ENCODE results near the gene TCF4.

The TCF4 gene

DNA sequence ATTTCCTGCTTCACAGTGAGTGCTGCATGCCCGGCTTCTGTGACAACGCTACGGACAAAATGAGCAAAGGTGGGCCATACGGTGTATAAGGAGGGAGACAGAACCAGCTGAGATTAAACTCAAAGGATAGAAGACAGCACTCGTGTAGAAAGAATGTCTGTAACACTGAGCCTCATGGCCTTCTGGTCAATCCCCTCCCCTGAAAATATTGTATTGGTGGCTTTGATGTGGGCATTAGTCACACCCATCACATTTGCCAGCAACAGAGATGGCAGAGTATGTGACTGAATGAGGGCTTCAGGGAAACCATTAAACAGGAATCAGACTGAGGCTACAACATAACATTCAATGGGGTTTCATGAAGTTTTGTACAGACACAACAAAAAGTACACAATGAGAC, 341.0 kb downstream of the TCF4 start:
- no peak for DNase-seq (ENCODE audit: low read depth, low spot score)
- TF ChIP-seq, protein P1, sequence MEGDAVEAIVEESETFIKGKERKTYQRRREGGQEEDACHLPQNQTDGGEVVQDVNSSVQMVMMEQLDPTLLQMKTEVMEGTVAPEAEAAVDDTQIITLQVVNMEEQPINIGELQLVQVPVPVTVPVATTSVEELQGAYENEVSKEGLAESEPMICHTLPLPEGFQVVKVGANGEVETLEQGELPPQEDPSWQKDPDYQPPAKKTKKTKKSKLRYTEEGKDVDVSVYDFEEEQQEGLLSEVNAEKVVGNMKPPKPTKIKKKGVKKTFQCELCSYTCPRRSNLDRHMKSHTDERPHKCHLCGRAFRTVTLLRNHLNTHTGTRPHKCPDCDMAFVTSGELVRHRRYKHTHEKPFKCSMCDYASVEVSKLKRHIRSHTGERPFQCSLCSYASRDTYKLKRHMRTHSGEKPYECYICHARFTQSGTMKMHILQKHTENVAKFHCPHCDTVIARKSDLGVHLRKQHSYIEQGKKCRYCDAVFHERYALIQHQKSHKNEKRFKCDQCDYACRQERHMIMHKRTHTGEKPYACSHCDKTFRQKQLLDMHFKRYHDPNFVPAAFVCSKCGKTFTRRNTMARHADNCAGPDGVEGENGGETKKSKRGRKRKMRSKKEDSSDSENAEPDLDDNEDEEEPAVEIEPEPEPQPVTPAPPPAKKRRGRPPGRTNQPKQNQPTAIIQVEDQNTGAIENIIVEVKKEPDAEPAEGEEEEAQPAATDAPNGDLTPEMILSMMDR (IDR thresholded peaks at IDR 0.05; ENCODE audit: insufficient read depth, low read length, missing control alignments): no peak
- no peak overlapping the region for H3K4me3 ChIP-seq (ENCODE audit: low read depth, low read length)
- CTCF ChIA-PET: interaction anchor here (2.7 to 5.5 kb wide), 2 partner anchors 13 to 97 kb away, joined by 11 to 43 read pairs; no protein-coding TSS in a partner anchor
- POLR2A ChIA-PET: no interaction called here

DNA sequence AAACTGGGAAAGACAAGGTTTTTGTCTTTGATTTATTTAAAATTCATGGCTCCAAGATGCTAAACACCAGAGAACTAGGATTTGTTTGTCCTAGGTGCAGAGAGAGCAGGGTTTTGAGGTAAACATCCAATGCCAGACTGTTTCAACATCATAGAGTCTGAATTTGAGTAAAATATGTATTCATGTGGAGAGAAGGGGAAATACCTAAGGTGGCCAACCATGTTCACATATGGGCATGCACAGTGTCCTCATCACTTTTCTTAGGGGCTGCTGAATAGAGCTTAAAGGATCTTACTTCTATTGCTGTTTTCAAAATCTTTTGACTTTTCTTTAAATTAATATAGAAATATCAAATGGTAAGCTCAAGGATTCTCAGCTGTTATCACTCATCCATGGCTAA, 341.7 kb downstream of the TCF4 start:
- H3K4me3 ChIP-seq (ENCODE audit: low read depth, low read length): no peak overlapping the region
- POLR2A ChIA-PET: no interaction called here
- DNase-seq (ENCODE audit: low read depth, low spot score): no peak
- CTCF ChIA-PET: interaction anchor here (2.7 to 5.5 kb wide), 2 partner anchors 12 to 98 kb away, joined by 11 to 43 read pairs; no protein-coding TSS in a partner anchor
- TF ChIP-seq, protein P1 (IDR thresholded peaks at IDR 0.05; ENCODE audit: insufficient read depth, low read length, missing control alignments): no peak

DNA sequence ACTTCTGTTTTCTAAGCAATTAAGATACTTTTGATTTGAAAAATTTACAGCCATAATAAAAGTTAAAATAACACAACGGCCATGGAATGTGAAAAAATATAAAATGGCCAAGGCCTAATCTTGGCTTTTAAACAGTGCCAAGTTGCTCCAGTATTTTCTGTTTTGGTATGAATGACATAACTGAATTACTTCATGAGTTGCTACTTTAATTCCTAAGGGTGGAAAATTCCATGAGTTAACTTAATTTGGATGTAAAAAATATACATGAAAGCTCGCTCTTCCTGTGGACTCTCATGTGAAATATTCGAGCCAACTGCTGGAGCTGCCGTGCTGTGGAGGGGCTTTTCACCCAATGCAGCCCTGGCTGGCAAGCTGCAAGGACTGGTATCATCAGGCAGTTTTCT, 342.8 kb downstream of the TCF4 start:
- CTCF ChIA-PET: interaction anchor here (0.6 to 5.5 kb wide), 4 partner anchors 11 to 337 kb away, joined by 3 to 43 read pairs (median 7); no protein-coding TSS in a partner anchor
- TF ChIP-seq, protein P1 (IDR thresholded peaks at IDR 0.05; ENCODE audit: insufficient read depth, low read length, missing control alignments): no peak
- H3K4me3 ChIP-seq (ENCODE audit: low read depth, low read length): no peak overlapping the region
- no peak for DNase-seq (ENCODE audit: low read depth, low spot score)
- POLR2A ChIA-PET: interaction anchor here (0.6 kb wide), 1 partner anchor 825 kb away, joined by 3 read pairs; no protein-coding TSS in a partner anchor

DNA sequence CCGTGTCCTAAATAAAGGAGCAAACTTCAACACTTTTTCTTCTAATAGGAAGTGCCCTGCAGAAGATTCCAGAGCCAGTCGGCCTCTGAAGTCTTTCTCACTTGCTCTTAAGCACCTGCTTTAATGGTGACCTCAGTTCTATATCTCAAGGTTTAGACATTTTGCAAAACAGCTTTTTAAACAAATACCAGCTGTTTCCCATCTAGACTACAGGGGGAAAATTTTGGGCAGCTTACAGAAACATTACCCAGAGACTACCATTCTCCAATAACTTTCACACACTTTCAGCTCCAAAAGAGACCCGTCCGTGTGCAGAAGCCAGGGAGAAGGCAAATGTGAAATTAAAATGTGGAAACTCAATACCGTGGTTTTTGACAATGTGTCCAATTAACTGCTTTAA, 343.4 kb downstream of the TCF4 start:
- ChIA-PET CTCF (interaction anchor here (1.0 to 5.5 kb wide), 3 partner anchors 10 to 99 kb away, joined by 3 to 43 read pairs (median 11); no protein-coding TSS in a partner anchor), POLR2A (interaction anchor here (0.6 kb wide), 1 partner anchor 824 kb away, joined by 3 read pairs; no protein-coding TSS in a partner anchor)
- DNase-seq (ENCODE audit: low read depth, low spot score): no peak
- H3K4me3 ChIP-seq (ENCODE audit: low read depth, low read length): no peak overlapping the region
- TF ChIP-seq, protein P1 (IDR thresholded peaks at IDR 0.05; ENCODE audit: insufficient read depth, low read length, missing control alignments): no peak

DNA sequence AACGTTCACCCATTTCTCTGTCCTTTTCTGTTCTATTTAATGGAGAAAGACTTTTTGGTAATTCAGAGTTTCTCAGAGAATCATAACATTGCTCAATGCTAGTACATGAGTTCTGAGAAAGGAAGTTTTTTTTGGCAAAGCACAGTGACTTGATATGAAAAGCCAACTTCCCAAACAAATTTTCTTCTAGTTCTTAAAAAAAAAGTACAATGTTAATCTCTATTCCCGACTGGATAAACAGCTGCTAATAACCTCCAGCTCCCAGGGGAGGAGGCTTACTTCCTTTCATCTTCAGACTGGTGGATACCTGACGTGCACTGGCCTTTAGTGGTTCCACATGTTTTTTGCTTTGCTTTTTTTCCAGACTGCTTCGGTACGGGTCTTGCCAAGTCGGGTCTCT, 344.1 kb downstream of the TCF4 start:
- ChIA-PET POLR2A (no interaction called here), CTCF (interaction anchor here (1.0 to 5.5 kb wide), 2 partner anchors 9 to 11 kb away, joined by 3 to 43 read pairs; no protein-coding TSS in a partner anchor)
- DNase-seq (ENCODE audit: low read depth, low spot score): no peak
- TF ChIP-seq, protein P1 (IDR thresholded peaks at IDR 0.05; ENCODE audit: insufficient read depth, low read length, missing control alignments): no peak
- no peak overlapping the region for H3K4me3 ChIP-seq (ENCODE audit: low read depth, low read length)

DNA sequence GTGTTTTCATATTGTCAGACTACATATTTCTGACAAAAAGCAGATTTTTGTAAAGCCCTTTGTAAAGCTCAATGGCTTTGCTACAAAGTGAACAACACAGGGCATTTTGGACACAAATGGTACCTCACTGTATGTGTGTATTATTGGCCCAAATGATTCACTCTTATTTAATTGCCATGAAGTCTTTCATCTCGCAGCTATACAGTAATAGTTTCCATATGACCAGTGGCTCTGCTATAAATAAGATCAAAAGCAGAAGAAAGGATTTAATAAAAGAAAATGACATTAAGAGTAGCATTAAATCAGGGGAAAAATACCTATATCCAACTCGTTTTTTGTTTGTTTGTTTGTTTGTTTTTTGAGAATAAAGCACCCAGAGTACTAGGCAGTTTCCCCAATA, 344.7 kb downstream of the TCF4 start:
- TF ChIP-seq, protein P1 (IDR thresholded peaks at IDR 0.05; ENCODE audit: insufficient read depth, low read length, missing control alignments): no peak
- DNase-seq (ENCODE audit: low read depth, low spot score): no peak
- ChIA-PET POLR2A (no interaction called here), CTCF (interaction anchor here (5.5 kb wide), 1 partner anchor 9 kb away, joined by 43 read pairs; no protein-coding TSS in a partner anchor)
- no peak overlapping the region for H3K4me3 ChIP-seq (ENCODE audit: low read depth, low read length)
